K562 (cell line): ENCODE results near the gene SYDE1. TPM values are rescaled to one million over a fixed set of nuclear protein-coding genes. Genes with fewer than 3 reads are reported as not detected.

ENCODE experiments used
- ATAC-seq: fragments of 200-7000 bp; cut with Tn5 transposase; 3 replicates; pipeline ENCODE4 v1.9.1; 2020; ENCODE audit warnings: moderate library complexity
- BruUV-seq: library from RNA; stranded (reverse); fragments of 400-500 nt; replicated peaks from 2 replicates; lab custom pipeline; 2021; lab: Mats Ljungman, UMichigan
- CTCF ChIA-PET: fragments of 300-600 bp; formaldehyde crosslinking; extraction: SDS; loops from one replicate; lab custom pipeline; 2021; ENCODE audit warnings: low intra/inter-chr PET ratio; lab: Yijun Ruan, JAX
- POLR2A ChIA-PET: fragments of 300-600, 350-650 bp; sonication (Branson Sonifier 250); formaldehyde crosslinking; extraction: SDS; loops from one replicate; lab custom pipeline; 2021; ENCODE audit warnings: antibody characterized with exemption, inconsistent platforms; lab: Yijun Ruan, JAX
- DNase-seq, 4 experiments: peaks; one replicate each; pipeline versions ENCODE4 v3.0.0 to v3.0.0-alpha.2; 2011 to 2018; ENCODE audit warnings: low spot score in 3 of 4, mixed read lengths in 3 of 4; ENCODE audit errors: extremely low read depth in 1 of 4
- FAIRE-seq: peaks from 2 replicates; lab custom pipeline; 2011; peaks lifted over from hg19 to GRCh38; lab: Jason Lieb, UNC
- H2AFZ ChIP-seq: 2 replicates; pipeline ENCODE4 v1.6.0; 2011; ENCODE audit warnings: low read depth, low read length, control low read depth, inconsistent platforms
- H3K27ac ChIP-seq: fragments of 200-600 bp; 3 replicates; pipeline ENCODE4 v1.8.0; 2011; ENCODE audit warnings: low read depth, mild to moderate bottlenecking, control low read depth, inconsistent platforms, low read length, moderate library complexity, mixed read lengths; ENCODE audit errors: extremely low read depth
- H3K27me3 ChIP-seq, 2 experiments: fragments of 300-600 bp in 1 of 2; 2 replicates in 1 of 2; 3 replicates in 1 of 2; pipeline versions ENCODE4 v1.6.0 to v1.8.0; 2011; ENCODE audit warnings: inconsistent platforms in 2 of 2, low read length in 2 of 2, mild to moderate bottlenecking in 1 of 2, mixed read lengths in 1 of 2, moderate library complexity in 1 of 2; ENCODE audit not compliant: control insufficient read depth in 2 of 2, insufficient read depth in 2 of 2
- H3K36me3 ChIP-seq: fragments of 300-600 bp; 3 replicates; pipeline ENCODE4 v1.8.0; 2011; ENCODE audit warnings: mild to moderate bottlenecking, low read length, inconsistent platforms; ENCODE audit not compliant: control insufficient read depth, insufficient read depth
- H3K4me1 ChIP-seq, 2 experiments: fragments of 200-600 bp in 1 of 2; replicated peaks in 1 of 2; 2 replicates in 1 of 2; 3 replicates in 1 of 2; pipeline versions ENCODE4 v1.5.1 to v1.8.0; 2011; ENCODE audit warnings: inconsistent platforms in 2 of 2, low read length in 2 of 2, mild to moderate bottlenecking in 1 of 2, mixed read lengths in 1 of 2, moderate library complexity in 1 of 2; ENCODE audit not compliant: control insufficient read depth in 2 of 2, insufficient read depth in 2 of 2
- H3K4me2 ChIP-seq: 2 replicates; pipeline ENCODE4 v1.6.1; 2011; ENCODE audit warnings: low read length, control low read depth, inconsistent platforms, mixed read lengths; ENCODE audit not compliant: insufficient read depth
- H3K4me3 ChIP-seq: fragments of 200-600 bp; sonication (generic), shearing (Covaris generic); 2 replicates; pipeline ENCODE4 v1.5.1; 2016; ENCODE audit warnings: control low read depth, inconsistent platforms
- H3K79me2 ChIP-seq: fragments of 200-600 bp; 3 replicates; pipeline ENCODE4 v1.8.0; 2011; ENCODE audit warnings: low read length, inconsistent platforms; ENCODE audit not compliant: control insufficient read depth, insufficient read depth
- H3K9ac ChIP-seq, 2 experiments: 2 replicates each; pipeline versions ENCODE4 v1.6.0 to v1.6.1; 2011; ENCODE audit warnings: low read depth in 2 of 2, low read length in 2 of 2, control low read depth in 1 of 2, inconsistent platforms in 1 of 2, mild to moderate bottlenecking in 1 of 2, mixed read lengths in 1 of 2; ENCODE audit not compliant: insufficient read depth in 1 of 2
- H3K9me1 ChIP-seq: one replicate; pipeline ENCODE4 v1.6.0; 2011; ENCODE audit warnings: inconsistent platforms, mild to moderate bottlenecking, low read length, moderate library complexity; ENCODE audit not compliant: control insufficient read depth, insufficient read depth
- H3K9me3 ChIP-seq: replicated peaks from 2 replicates; pipeline ENCODE4 v1.5.1; 2011; ENCODE audit warnings: low read depth, low read length, inconsistent platforms; ENCODE audit not compliant: control insufficient read depth, insufficient read depth
- H4K20me1 ChIP-seq: replicated peaks from 2 replicates; pipeline ENCODE4 v1.6.1; 2011; ENCODE audit warnings: low read length, inconsistent platforms, mixed read lengths; ENCODE audit not compliant: control insufficient read depth, insufficient read depth
- DEAF1 ChIP-seq: fragments of 450-650 bp; formaldehyde crosslinking; IDR thresholded peaks from 2 replicates; pipeline ENCODE4 v1.4.0; 2020; ENCODE audit warnings: mild to moderate bottlenecking, moderate library complexity
- HMGN3 ChIP-seq: IDR thresholded peaks from 2 replicates; pipeline ENCODE4 v1.6.1; 2011; ENCODE audit warnings: borderline replicate concordance, low read depth, mild to moderate bottlenecking, mixed read lengths, low read length; ENCODE audit not compliant: insufficient read length; ENCODE audit errors: extremely low read depth
- MYC ChIP-seq, 2 experiments: fragments of 250-450 bp in 1 of 2; sonication (Bioruptor Pico) in 1 of 2; IDR thresholded peaks; 2 replicates each; pipeline versions ENCODE4 v1.5.1 to v1.6.1; 2012 to 2021; ENCODE audit warnings: low read depth in 2 of 2, borderline replicate concordance in 1 of 2, improper control_type of control experiment in 1 of 2, low read length in 1 of 2, mild to moderate bottlenecking in 1 of 2, moderate library complexity in 1 of 2
- NELFE ChIP-seq: IDR thresholded peaks from 2 replicates; pipeline ENCODE4 v1.6.1; 2011; ENCODE audit warnings: mild to moderate bottlenecking; ENCODE audit not compliant: insufficient read depth, insufficient read length
- RAD21 ChIP-seq, 2 experiments: fragments of 250-450 bp in 1 of 2; fragments of 450-650 bp in 1 of 2; sonication (Bioruptor Pico) in 1 of 2; formaldehyde crosslinking in 1 of 2; IDR thresholded peaks in 1 of 2; conservative IDR thresholded peaks in 1 of 2; 2 replicates each; pipeline versions ENCODE4 v1.4.0 to v1.8.0; 2020 to 2022; ENCODE audit warnings: mild to moderate bottlenecking in 2 of 2, moderate library complexity in 1 of 2
- SMC3 ChIP-seq: conservative IDR thresholded peaks from 2 replicates; pipeline ENCODE4 v1.6.1; 2011; ENCODE audit warnings: low read depth, low read length, improper control_type of control experiment; ENCODE audit not compliant: insufficient read depth
- ZNF384 ChIP-seq: IDR thresholded peaks from 2 replicates; pipeline ENCODE4 v1.6.1; 2012; ENCODE audit warnings: low read depth, low read length, improper control_type of control experiment
- WGBS: fragments of 100-300 bp; shearing (Covaris generic); methylation state at CpG from one replicate; pipeline ENCODE4 v1.1.6; 2016; ENCODE audit warnings: low coverage, mixed read lengths; ENCODE audit not compliant: insufficient coverage; ENCODE audit errors: missing lambda C conversion rate; 5-methylcytosine and 5-hydroxymethylcytosine counted together
- in situ Hi-C: fragments of 300-500 bp; cut with MboI; formaldehyde crosslinking; loops from 4 replicates; pipeline ENCODE4 v1.15.0; 2018; ENCODE audit warnings: inconsistent platforms, mixed read lengths
- intact Hi-C: fragments of 100-400 bp; cut with micrococcal nuclease; formaldehyde crosslinking; loops from 2 replicates; pipeline ENCODE4 v1.14.2; 2022
- polyA plus RNA-seq, 8 experiments: library from polyadenylated mRNA; depleted of rRNA in 4 of 8; stranded (reverse) in 5 of 8; unstranded in 3 of 8; fragments of >200 nt; fragmentation: Nextera tagmentation in 2 of 8; fragmentation: Illumina TruSeq in 1 of 8; extraction: Ambion mirVana in 2 of 8; extraction: Trizol in 1 of 8; gene quantifications; 2 replicates each; pipeline versions ENCODE4 v1.2.1 to v1.2.3, GENCODE V29; 2011 to 2014; ENCODE audit warnings: inconsistent platforms in 1 of 8, missing spikeins in 1 of 8
- total RNA-seq, 7 experiments: library from RNA; depleted of rRNA in 6 of 7; stranded (reverse); fragments of >200 nt in 6 of 7; fragmentation: Illumina TruSeq in 2 of 7; extraction: Trizol in 2 of 7; gene quantifications; 2 replicates each; pipeline versions ENCODE4 v1.2.1 to v1.2.3, GENCODE V29; 2011 to 2021; ENCODE audit warnings: low replicate concordance in 1 of 7
- TF ChIP-seq, protein P1 (sequence below), 3 experiments: IDR thresholded peaks in 2 of 3; conservative IDR thresholded peaks in 1 of 3; 2 replicates each; pipeline ENCODE4 v1.5.1; 2011 to 2012; ENCODE audit warnings: low read length in 3 of 3, mild to moderate bottlenecking in 3 of 3, control low read depth in 2 of 3, improper control_type of control experiment in 1 of 3, inconsistent platforms in 1 of 3, low read depth in 1 of 3, mixed read lengths in 1 of 3, moderate library complexity in 1 of 3; ENCODE audit not compliant: insufficient read depth in 2 of 3

The SYDE1 gene
- total and polyA plus RNA-seq, 9 of the 15 experiments (the other 6 are each of a cell fraction or from before 2014, with no cell fraction given), result 0.04 TPM; not detected in 8

- no peaks in the 10 kb centered on the region for H3K4me1 ChIP-seq
- no peak overlapping the region for H3K9ac ChIP-seq
- POLR2A ChIA-PET, result interaction anchor here (0.6 to 1.0 kb wide), 4 partner anchors 18 to 929 kb away, joined by 3 to 6 read pairs (median 4); no protein-coding TSS in a partner anchor
- peaks cover 0 to 7% of the 10 kb centered on the region in 2 experiments; a peak in 1 of 5 replicates for H3K27me3 ChIP-seq
- ATAC-seq (peak; percentile 80), FAIRE-seq (peak; percentile 82), DNase-seq (peak in 3 of 4 experiments; percentile 53 to 77 (median 53))
- H4K20me1 ChIP-seq, result 0 out of 2 replicates have a peak, but pooled peaks cover 5% of the 10 kb centered on the region
- no peak overlapping the region for H3K27ac ChIP-seq
- intact Hi-C loops (loop anchor here (5.0 kb wide), 1 partner anchor 465 kb away; no protein-coding TSS in a partner anchor), in situ Hi-C loops (loop anchor here (10.0 kb wide), 1 partner anchor 463 kb away; no protein-coding TSS in a partner anchor)
- no peaks in the 10 kb centered on the region for H3K79me2 ChIP-seq
- no peaks in the 10 kb centered on the region for H3K9me1 ChIP-seq
- no peaks in the 10 kb centered on the region for H3K9me3 ChIP-seq
- BruUV-seq, result no TSS peak
- no peaks in the 10 kb centered on the region for H3K36me3 ChIP-seq
- no peak overlapping the region for H2AFZ ChIP-seq
- CTCF ChIA-PET, result interaction anchor here (0.6 to 1.5 kb wide), 4 partner anchors 59 to 1091 kb away, joined by 3 to 14 read pairs (median 4); no protein-coding TSS in a partner anchor
- H3K4me2 ChIP-seq, result no peak overlapping the region
- no peak for TF ChIP-seq MYC (IDR thresholded peaks at IDR 0.05; ENCODE audit: low read depth, low read length)
- no peak for TF ChIP-seq MYC (CRISPR knock-in tag; IDR thresholded peaks at IDR 0.05; ENCODE audit: borderline replicate concordance, low read depth)
- TF ChIP-seq, protein P1, sequence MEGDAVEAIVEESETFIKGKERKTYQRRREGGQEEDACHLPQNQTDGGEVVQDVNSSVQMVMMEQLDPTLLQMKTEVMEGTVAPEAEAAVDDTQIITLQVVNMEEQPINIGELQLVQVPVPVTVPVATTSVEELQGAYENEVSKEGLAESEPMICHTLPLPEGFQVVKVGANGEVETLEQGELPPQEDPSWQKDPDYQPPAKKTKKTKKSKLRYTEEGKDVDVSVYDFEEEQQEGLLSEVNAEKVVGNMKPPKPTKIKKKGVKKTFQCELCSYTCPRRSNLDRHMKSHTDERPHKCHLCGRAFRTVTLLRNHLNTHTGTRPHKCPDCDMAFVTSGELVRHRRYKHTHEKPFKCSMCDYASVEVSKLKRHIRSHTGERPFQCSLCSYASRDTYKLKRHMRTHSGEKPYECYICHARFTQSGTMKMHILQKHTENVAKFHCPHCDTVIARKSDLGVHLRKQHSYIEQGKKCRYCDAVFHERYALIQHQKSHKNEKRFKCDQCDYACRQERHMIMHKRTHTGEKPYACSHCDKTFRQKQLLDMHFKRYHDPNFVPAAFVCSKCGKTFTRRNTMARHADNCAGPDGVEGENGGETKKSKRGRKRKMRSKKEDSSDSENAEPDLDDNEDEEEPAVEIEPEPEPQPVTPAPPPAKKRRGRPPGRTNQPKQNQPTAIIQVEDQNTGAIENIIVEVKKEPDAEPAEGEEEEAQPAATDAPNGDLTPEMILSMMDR (IDR thresholded peaks at IDR 0.05 in 2 of 3, conservative IDR thresholded peaks at IDR 0.05 in 1 of 3; ENCODE audit: insufficient read depth in 2 of 3, low read depth in 1 of 3, low read length in 3 of 3), result peak; percentile 60 to 72 (median 62)
- TF ChIP-seq NELFE, result no peak
- 0 out of 2 replicates have a peak, but pooled peaks have one; percentile 21 for TF ChIP-seq DEAF1 (CRISPR knock-in tag)
- peak; percentile 23 to 37; a peak in 2 of 4 replicates for TF ChIP-seq RAD21 (CRISPR knock-in tag; conservative IDR thresholded peaks at IDR 0.05 in 1 of 2, IDR thresholded peaks at IDR 0.05 in 1 of 2)
- TF ChIP-seq SMC3, result peak; percentile 31
- no peak for TF ChIP-seq HMGN3
- peak; percentile 98 for TF ChIP-seq ZNF384
- TF ChIP-seq, all 486 proteins: peak for 5
- 2% methylated on average over 11 of the region's 13 CpGs for WGBS
- H3K4me3 ChIP-seq, result no peak overlapping the region
Measured at GRCh38 chr19:15091918-15092753, 15.1 kb upstream of the SYDE1 start.
